Mesodermal cell (in vitro differentiated cells): Measurements from ENCODE around the gene CCDC85C.

Source experiments
- H3K27ac ChIP-seq: 2 replicates; pipeline ENCODE4 v1.7.0; 2013; ENCODE audit warnings: mild to moderate bottlenecking, low read depth, low read length, moderate library complexity; ENCODE audit not compliant: severe bottlenecking
- H3K36me3 ChIP-seq: 2 replicates; pipeline ENCODE4 v1.7.1; 2013; ENCODE audit warnings: mild to moderate bottlenecking, low read length, moderate library complexity; ENCODE audit not compliant: control insufficient read depth, insufficient read depth
- H3K4me1 ChIP-seq: one replicate; pipeline ENCODE4 v1.7.1; 2013; ENCODE audit warnings: mild to moderate bottlenecking, low read length; ENCODE audit not compliant: insufficient read depth, control insufficient read depth, poor library complexity, severe bottlenecking
- H3K4me3 ChIP-seq: 2 replicates; pipeline ENCODE4 v1.7.0; 2013; ENCODE audit warnings: low read length, control low read depth, mild to moderate bottlenecking; ENCODE audit not compliant: insufficient read depth, poor library complexity, severe bottlenecking; ENCODE audit errors: extremely low read depth
- H3K9me3 ChIP-seq: 2 replicates; pipeline ENCODE4 v1.7.1; 2013; ENCODE audit warnings: mild to moderate bottlenecking, low read length, moderate library complexity; ENCODE audit not compliant: control insufficient read depth
- WGBS, 2 experiments: methylation state at CpG; one replicate each; pipeline ENCODE4 v1.1.5; 2013; ENCODE audit warnings: missing lambda C conversion rate in 2 of 2; ENCODE audit not compliant: insufficient coverage in 2 of 2; 5-methylcytosine and 5-hydroxymethylcytosine counted together

The CCDC85C gene

DNA sequence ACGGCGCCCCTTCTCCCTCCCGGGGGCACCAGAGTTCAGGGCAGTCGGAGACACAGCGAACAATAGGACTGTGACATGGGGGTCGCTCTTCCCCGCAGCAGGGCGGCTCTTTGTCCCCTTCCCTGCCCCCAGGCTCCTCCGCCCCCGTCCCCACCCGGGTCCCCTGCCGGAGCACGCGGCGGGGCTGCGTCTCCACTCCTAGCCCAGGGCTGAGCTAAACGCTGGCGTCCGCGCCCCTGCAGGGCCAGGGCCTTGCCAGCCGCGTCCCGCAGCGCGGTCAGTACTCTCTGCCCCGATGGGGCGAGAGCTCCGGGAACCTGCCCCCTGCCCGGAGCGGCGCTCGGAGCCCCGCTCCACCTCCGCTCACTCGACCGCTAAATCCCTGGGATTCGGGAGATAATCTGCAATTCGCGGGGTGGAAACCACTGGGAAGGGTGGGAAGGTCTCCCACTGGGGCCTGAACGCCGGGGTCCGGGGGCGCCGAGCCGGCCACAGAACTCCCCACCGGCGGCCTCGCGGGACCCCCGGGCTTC lies 825 bp upstream of the CCDC85C start:
- Histone ChIP-seq H3K9me3 (no peaks in the 10 kb centered on the region), H3K4me3 (peak overlapping the region; percentile 66), H3K4me1 (peaks cover 26% of the 10 kb centered on the region), H3K27ac (peak overlapping the region; percentile 89), H3K36me3 (no peaks in the 10 kb centered on the region)
- 0% methylated on average over 28 to 46 of the region's 50 CpGs for WGBS, 2 experiments

DNA sequence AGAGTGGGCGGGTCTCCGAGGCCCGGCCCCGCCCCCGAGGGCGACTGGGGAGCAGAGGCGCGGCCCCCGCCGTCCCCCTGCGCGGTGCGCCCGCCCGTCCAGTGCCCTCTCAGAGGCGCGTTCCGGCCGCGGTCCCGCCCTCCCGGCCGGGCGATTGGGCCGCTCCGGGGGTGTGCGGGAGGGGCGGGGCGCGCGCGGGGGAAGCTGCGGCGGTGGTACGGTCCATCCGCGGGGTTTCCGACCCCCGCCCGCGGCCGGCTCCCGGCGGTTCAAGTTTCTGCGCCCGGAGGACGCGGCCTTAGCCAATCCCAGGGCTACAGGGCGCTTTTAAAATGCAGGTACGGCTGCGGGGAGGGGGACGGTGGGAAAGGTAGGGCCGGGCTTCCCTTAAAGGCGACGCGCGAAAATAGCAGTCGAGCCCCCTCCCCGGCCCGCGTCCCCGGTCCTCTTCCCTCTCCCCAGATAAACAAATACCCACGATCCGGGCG lies 315 bp upstream of the CCDC85C start:
- Histone ChIP-seq H3K27ac (peak overlapping the region; percentile 89), H3K9me3 (no peaks in the 10 kb centered on the region), H3K4me3 (peak overlapping the region; percentile 66), H3K36me3 (no peaks in the 10 kb centered on the region), H3K4me1 (peaks cover 26% of the 10 kb centered on the region)
- 0% methylated on average over 26 to 38 of the region's 65 CpGs for WGBS, 2 experiments

DNA sequence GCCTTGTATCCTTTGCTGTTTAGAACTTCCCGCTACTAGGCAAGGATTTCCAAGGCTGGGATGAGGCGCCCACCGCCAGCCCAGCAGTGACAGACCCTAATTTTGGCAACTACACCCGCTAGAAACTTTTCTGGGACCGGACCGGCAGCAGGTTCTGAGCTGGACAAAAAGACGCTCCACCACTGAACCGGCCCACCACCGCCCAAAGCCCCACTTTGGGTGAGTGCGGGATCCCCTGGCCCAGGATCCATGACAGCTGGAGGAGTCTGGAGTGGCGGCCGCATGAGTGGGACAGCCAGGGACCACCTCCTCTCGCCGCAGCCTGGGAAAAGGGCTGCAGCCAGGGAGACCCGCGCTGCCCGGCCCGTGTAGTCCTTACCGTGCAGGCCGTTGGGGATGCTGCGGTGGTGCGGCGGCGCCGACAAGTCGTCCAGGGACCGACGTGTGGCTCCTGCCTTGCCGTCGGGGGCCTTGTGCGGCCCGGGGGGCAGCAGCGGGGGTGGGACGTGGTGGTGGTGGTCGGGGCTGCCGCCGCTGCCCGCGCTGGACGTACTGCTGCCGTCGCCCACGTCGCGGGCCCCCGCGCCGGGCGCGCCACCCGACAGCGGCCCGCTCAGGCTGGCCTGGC lies 1.1 kb downstream of the CCDC85C start:
- H3K4me1 ChIP-seq: peaks cover 26% of the 10 kb centered on the region
- no peaks in the 10 kb centered on the region for H3K36me3 ChIP-seq
- 2 to 3% methylated on average over 50 to 52 of the region's 53 CpGs for WGBS, 2 experiments
- no peaks in the 10 kb centered on the region for H3K9me3 ChIP-seq
- peak overlapping the region; percentile 40 for H3K4me3 ChIP-seq
- no peak overlapping the region for H3K27ac ChIP-seq

DNA sequence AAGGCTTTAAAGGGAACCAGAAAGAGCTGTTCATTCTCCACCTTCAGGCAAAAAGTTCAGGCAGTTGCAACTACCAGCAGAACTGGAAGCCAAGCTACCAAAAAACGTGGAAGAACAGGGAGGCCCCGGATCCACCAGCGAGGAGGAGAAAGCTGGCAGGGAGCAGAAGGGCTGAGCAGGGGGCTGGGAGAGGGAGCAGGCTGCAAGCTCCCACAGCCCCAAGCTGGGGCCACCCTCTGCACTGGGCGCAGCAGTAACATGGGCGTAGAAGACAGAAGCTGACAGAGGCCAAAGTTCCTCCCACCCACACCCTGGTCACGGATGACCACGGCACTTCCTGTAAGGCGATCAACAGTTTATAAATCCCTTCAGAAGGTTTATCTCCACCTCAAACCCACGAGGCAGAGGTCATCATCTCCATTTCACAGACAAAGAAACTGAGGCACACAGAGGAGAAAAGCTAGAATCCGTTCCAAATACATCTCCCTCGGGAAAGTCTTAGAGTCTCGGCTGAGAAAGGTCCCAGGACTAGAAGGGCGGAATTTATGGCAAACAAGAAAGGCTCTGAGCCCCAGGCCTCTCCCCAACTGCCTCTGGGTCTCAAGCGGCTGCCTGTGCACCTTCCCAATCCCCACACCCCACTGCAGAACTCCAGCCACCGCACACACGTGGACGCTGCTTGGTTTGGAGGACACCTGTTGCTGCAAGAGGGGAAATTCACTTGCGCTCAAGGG lies 1.8 kb downstream of the CCDC85C start:
- Histone ChIP-seq H3K36me3 (no peaks in the 10 kb centered on the region), H3K9me3 (no peaks in the 10 kb centered on the region), H3K4me1 (peaks cover 26% of the 10 kb centered on the region), H3K4me3 (peak overlapping the region; percentile 40), H3K27ac (no peak overlapping the region)
- WGBS, 2 experiments: 32 to 33% methylated on average over 10 to 18 of the region's 18 CpGs

DNA sequence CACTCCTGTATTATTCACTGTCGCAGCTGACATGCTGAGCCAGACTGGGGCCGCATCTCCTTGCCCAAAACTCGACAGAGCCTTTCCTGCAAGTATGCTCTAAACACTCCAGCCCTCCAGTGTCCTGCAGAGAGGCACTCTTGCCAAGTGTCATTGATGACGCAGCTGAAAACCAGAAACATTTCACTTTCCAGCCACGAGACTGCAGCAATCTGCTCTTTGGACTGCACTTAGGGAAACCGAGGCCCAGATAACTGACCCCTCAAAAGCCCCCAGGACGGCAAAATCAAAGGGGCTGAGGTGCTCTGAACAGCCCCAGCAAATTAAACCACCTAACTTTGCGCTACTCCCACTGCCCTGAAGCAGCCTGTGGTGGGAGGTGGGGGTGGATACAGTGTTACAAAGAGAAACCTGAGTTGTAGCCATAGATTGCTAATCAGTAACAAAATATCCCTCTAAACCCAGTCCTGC lies 2.6 kb downstream of the CCDC85C start:
- no peak overlapping the region for H3K27ac ChIP-seq
- H3K9me3 ChIP-seq: no peaks in the 10 kb centered on the region
- H3K36me3 ChIP-seq: no peaks in the 10 kb centered on the region
- WGBS, 2 experiments: 45 to 63% methylated on average over 5 to 7 of the region's 8 CpGs
- peak overlapping the region; percentile 40 for H3K4me3 ChIP-seq
- H3K4me1 ChIP-seq: peaks cover 30% of the 10 kb centered on the region

DNA sequence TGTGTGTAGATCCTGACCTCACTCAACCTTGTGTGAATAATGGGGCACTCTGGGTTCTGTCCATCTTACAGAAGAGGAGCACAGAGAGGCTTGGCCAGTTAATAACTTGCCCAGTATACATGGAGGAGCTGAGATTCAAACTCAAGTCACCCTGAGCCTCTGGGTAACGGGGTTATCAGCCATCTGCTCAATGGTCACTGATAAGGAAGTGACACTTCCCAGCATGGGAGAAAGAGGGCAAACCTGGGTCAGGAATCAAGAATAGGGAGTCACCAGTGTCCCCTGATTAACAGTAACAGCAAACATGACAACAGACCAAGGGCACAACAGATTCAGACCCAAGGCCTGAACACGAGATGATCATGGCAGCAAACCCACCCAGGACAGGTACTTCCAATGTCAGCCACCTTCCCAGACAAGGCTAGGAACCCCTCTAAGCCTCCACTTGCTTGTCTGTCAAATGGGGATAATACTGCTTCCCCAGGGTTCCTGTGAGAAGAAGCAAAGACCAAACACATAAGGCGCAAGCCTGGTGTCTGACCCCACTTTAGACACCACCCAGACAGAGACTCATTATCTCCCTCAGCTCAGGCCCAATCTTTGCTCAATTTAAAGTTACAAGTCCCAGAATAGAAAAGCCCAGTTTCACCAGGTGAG lies 3.6 kb downstream of the CCDC85C start:
- 73 to 96% methylated on average over 3 of the region's 3 CpGs for WGBS, 2 experiments
- no peak overlapping the region for H3K27ac ChIP-seq
- no peaks in the 10 kb centered on the region for H3K36me3 ChIP-seq
- H3K4me1 ChIP-seq: peaks cover 28% of the 10 kb centered on the region
- no peaks in the 10 kb centered on the region for H3K9me3 ChIP-seq
- H3K4me3 ChIP-seq: no peak overlapping the region

DNA sequence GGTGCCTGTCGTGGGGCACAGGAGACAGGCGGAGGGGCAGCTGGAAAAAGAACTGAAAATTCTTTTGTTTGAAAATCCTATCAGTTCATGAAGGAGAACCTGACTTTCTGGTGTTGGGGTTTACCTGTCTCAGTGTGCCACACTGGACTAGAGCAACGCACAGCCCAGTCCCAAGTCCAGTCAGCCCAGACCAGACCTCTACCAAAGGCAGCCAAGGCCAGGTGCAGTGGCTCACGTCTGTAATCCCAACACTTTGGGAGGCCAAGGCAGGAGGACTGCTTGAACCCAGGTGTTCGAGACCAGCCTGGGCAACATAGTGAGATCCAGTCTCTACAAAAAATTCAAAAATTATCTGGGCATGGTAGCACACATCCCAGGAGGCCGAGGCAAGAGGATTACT lies 4.6 kb downstream of the CCDC85C start:
- Histone ChIP-seq H3K4me1 (peaks cover 28% of the 10 kb centered on the region), H3K4me3 (no peak overlapping the region), H3K9me3 (no peaks in the 10 kb centered on the region), H3K27ac (no peak overlapping the region), H3K36me3 (no peaks in the 10 kb centered on the region)
- 84 to 96% methylated on average over 4 to 5 of the region's 6 CpGs for WGBS, 2 experiments

DNA sequence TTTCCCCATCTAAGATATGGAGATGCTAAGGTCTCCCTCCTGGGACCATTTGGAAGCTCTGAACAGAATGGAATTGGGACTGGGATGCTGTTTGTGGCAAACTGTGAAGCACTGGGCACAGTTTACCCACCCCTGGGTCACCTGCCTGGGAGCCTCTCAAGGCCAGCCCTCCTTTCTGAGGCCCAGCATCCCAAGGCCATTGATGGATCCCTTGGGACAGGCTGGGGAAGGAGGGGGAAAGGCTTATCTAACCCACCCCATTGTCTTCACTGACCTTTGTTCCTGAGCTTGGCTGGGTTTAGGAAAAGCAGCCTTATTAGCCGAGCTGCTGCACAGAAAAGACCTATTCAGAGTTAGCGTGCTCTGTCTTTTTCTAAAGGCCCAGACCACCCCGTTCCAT lies 5.2 kb downstream of the CCDC85C start:
- no peak overlapping the region for H3K4me3 ChIP-seq
- WGBS, 2 experiments: 78 to 85% methylated on average over 3 of the region's 3 CpGs
- no peaks in the 10 kb centered on the region for H3K9me3 ChIP-seq
- peaks cover 28% of the 10 kb centered on the region for H3K4me1 ChIP-seq
- no peaks in the 10 kb centered on the region for H3K36me3 ChIP-seq
- H3K27ac ChIP-seq: no peak overlapping the region

DNA sequence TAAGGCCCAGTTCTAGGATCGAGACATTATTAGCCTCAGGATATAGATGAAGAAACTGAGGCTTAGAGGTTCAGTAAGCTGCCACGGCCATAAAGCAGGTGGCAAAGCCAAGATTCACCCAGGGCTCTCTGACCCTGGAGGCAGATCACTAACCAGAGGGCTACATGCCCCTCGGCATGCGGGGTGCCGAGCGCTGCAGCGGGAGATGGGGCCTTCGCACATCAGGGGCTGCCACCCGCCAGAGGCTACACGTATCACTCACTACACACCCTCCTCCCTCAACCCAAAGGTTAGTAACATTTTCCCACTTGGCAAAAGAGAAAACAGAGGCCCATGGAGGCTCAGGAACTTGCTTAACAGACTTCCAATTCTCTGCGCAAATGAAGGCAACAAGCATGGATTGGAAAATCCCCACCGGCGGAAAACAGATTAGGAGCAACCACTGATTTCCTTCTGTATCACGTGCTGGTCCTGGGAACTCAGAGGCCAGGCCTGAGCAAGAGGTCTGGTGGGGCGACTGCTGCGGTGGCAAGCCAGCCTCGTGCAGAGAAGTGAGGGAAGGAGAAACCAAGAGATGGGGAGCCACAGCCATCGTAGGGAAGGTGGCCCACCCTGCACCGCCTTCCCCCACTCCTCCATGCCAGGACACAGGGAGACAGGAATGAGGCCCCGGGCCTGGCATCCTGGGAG lies 6.0 kb downstream of the CCDC85C start:
- Histone ChIP-seq H3K36me3 (no peaks in the 10 kb centered on the region), H3K9me3 (no peaks in the 10 kb centered on the region), H3K4me1 (peaks cover 28% of the 10 kb centered on the region), H3K4me3 (no peak overlapping the region), H3K27ac (no peak overlapping the region)
- WGBS, 2 experiments: 90 to 92% methylated on average over 18 of the region's 20 CpGs

DNA sequence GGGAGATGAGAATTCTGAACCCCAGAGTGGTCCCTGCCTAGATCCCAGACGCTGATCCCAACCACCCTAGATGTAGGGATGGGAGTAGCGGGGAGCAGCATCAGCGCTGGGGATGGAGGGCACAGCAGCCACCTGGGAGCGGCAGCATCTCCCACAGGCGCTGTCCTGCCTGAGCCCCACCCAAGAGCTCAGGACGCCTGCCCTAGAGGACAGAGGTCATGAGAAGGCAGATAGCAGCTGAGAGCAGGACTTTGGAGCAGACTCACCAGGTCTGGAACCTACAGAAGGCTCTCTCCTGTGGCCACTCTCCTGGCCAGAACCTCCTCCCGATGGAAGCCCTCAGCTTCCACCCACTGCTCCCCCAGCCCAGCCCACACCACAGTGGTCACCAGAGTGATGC lies 7.2 kb downstream of the CCDC85C start:
- Histone ChIP-seq H3K27ac (no peak overlapping the region), H3K4me1 (peaks cover 23% of the 10 kb centered on the region)

More for the DNA sequence above, 7.2 kb downstream of the CCDC85C start:
- Histone ChIP-seq H3K36me3 (no peaks in the 10 kb centered on the region), H3K4me3 (no peak overlapping the region), H3K9me3 (no peaks in the 10 kb centered on the region)
- 94 to 96% methylated on average over 6 to 7 of the region's 7 CpGs for WGBS, 2 experiments
